ENCODE measurements around the gene ZNF417. TPM values are rescaled to one million over a fixed set of nuclear protein-coding genes. Genes with fewer than 3 reads are reported as not detected.

ZNF417 gene
- total RNA-seq, 1 experiment from 2014 or later, result 16.6 TPM

GRCh38 chr19:57927587-57927986 lies 11.2 kb upstream of the ZNF417 start:
- Mint-ChIP-seq H3K27me3 (ENCODE audit: insufficient read depth, unreplicated experiment) (no peaks in the 10 kb centered on the region), H3K4me1 (ENCODE audit: low read depth, unreplicated experiment) (no peaks in the 10 kb centered on the region), H3K36me3 (ENCODE audit: insufficient read depth, unreplicated experiment) (no peaks in the 10 kb centered on the region), H3K9me3 (ENCODE audit: unreplicated experiment) (peaks cover 20% of the 10 kb centered on the region), H3K4me3 (ENCODE audit: unreplicated experiment) (no peak overlapping the region), H3K27ac (ENCODE audit: unreplicated experiment) (no peak overlapping the region)
- no peak for DNase-seq
- intact Hi-C loops (cut with micrococcal nuclease; ENCODE audit: unreplicated experiment), result no loop called here
- Histone ChIP-seq H3K4me1 (no peaks in the 10 kb centered on the region), H3K4me3 (ENCODE audit: low read depth, low read length) (no peak overlapping the region), H3K9me3 (peaks cover 32% of the 10 kb centered on the region), H3K27me3 (replicated peaks; ENCODE audit: control insufficient read depth, insufficient read depth, low read length) (no peaks in the 10 kb centered on the region), H3K36me3 (ENCODE audit: control insufficient read depth, insufficient read depth, low read length) (no peaks in the 10 kb centered on the region)
- TF ChIP-seq CTCF (IDR thresholded peaks at IDR 0.05; ENCODE audit: insufficient read depth in 1 of 2, low read depth in 1 of 2, low read length in 1 of 2, severe bottlenecking in 1 of 2, unreplicated experiment in 1 of 2), result no peak
- POLR2A ChIA-PET, result no interaction called here
- CTCF ChIA-PET, result no interaction called here
- BruUV-seq (replicated peaks), result no TSS peak

- peak overlapping the region; percentile 39 for H3K4me3 Mint-ChIP-seq (ENCODE audit: unreplicated experiment)
- no TSS peak for BruUV-seq (replicated peaks)
- H3K36me3 ChIP-seq (ENCODE audit: control insufficient read depth, insufficient read depth, low read length), result peaks cover 5% of the 10 kb centered on the region
- peaks cover 69% of the 10 kb centered on the region for H3K36me3 Mint-ChIP-seq (ENCODE audit: insufficient read depth, unreplicated experiment)
- POLR2A ChIA-PET, result interaction anchor here (0.6 kb wide), 1 partner anchor 232 kb away, joined by 5 read pairs; no protein-coding TSS in a partner anchor
- TF ChIP-seq CTCF (IDR thresholded peaks at IDR 0.05; ENCODE audit: insufficient read depth in 1 of 2, low read depth in 1 of 2, low read length in 1 of 2, severe bottlenecking in 1 of 2, unreplicated experiment in 1 of 2), result no peak
- CTCF ChIA-PET, result no interaction called here
- H3K4me1 Mint-ChIP-seq (ENCODE audit: low read depth, unreplicated experiment), result peaks cover 11% of the 10 kb centered on the region
- no peaks in the 10 kb centered on the region for H3K27me3 Mint-ChIP-seq (ENCODE audit: insufficient read depth, unreplicated experiment)
- H3K9me3 ChIP-seq, result peaks cover 12% of the 10 kb centered on the region
- peaks cover 36% of the 10 kb centered on the region for H3K9me3 Mint-ChIP-seq (ENCODE audit: unreplicated experiment)
- 0 out of 2 replicates have a peak, but pooled peaks cover 3% of the 10 kb centered on the region for H3K4me1 ChIP-seq
- no peak for DNase-seq
- H3K27me3 ChIP-seq (replicated peaks; ENCODE audit: control insufficient read depth, insufficient read depth, low read length), result no peaks in the 10 kb centered on the region
- no peak overlapping the region for H3K27ac Mint-ChIP-seq (ENCODE audit: unreplicated experiment)
- H3K4me3 ChIP-seq (ENCODE audit: low read depth, low read length), result no peak overlapping the region
- intact Hi-C loops (cut with micrococcal nuclease; ENCODE audit: unreplicated experiment), result loop anchor here (10.0 kb wide), 1 partner anchor 100 kb away; the partner anchor contains the start of gene ZNF552
These were observed 1.9 kb downstream of the ZNF417 start for GRCh38 chr19:57914531-57914930.

- TF ChIP-seq CTCF (IDR thresholded peaks at IDR 0.05; ENCODE audit: insufficient read depth in 1 of 2, low read depth in 1 of 2, low read length in 1 of 2, severe bottlenecking in 1 of 2, unreplicated experiment in 1 of 2), result no peak
- intact Hi-C loops (cut with micrococcal nuclease; ENCODE audit: unreplicated experiment), result no loop called here
- no peak for DNase-seq
- no peaks in the 10 kb centered on the region for H3K27me3 ChIP-seq (replicated peaks; ENCODE audit: control insufficient read depth, insufficient read depth, low read length)
- peaks cover 4% of the 10 kb centered on the region for H3K36me3 ChIP-seq (ENCODE audit: control insufficient read depth, insufficient read depth, low read length)
- Mint-ChIP-seq H3K9me3 (ENCODE audit: unreplicated experiment) (peaks cover 18% of the 10 kb centered on the region), H3K4me1 (ENCODE audit: low read depth, unreplicated experiment) (no peaks in the 10 kb centered on the region), H3K27ac (ENCODE audit: unreplicated experiment) (no peak overlapping the region), H3K4me3 (ENCODE audit: unreplicated experiment) (no peak overlapping the region), H3K36me3 (ENCODE audit: insufficient read depth, unreplicated experiment) (peaks cover 74% of the 10 kb centered on the region), H3K27me3 (ENCODE audit: insufficient read depth, unreplicated experiment) (no peaks in the 10 kb centered on the region)
- BruUV-seq (replicated peaks), result no TSS peak
- no peak overlapping the region for H3K4me3 ChIP-seq (ENCODE audit: low read depth, low read length)
- peaks cover 4% of the 10 kb centered on the region; the same call in 1 of the 2 replicates for H3K9me3 ChIP-seq
- POLR2A ChIA-PET, result no interaction called here
- no peaks in the 10 kb centered on the region for H3K4me1 ChIP-seq
- CTCF ChIA-PET, result interaction anchor here (0.6 kb wide), 1 partner anchor 14 kb away, joined by 3 read pairs; no protein-coding TSS in a partner anchor
These were observed 9.0 kb downstream of the ZNF417 start for GRCh38 chr19:57907394-57907793.

Data from Caco-2 (cell line).